HTERT RPE-1 (cell line): ENCODE measurements around the gene KIAA1755.

Experiments used
- in situ Hi-C: fragments of 300-500 bp; cut with MboI; formaldehyde crosslinking; loops from 4 replicates; pipeline ENCODE4 v1.14.3; 2020; ENCODE audit warnings: low sequenced_read_pairs

KIAA1755 gene

GRCh38 chr20:38245753-38246152 is 14.8 kb downstream of the KIAA1755 start:
- in situ Hi-C loops = no loop called here

GRCh38 chr20:38243709-38244020 is 16.9 kb downstream of the KIAA1755 start:
- in situ Hi-C loops = no loop called here

DNA sequence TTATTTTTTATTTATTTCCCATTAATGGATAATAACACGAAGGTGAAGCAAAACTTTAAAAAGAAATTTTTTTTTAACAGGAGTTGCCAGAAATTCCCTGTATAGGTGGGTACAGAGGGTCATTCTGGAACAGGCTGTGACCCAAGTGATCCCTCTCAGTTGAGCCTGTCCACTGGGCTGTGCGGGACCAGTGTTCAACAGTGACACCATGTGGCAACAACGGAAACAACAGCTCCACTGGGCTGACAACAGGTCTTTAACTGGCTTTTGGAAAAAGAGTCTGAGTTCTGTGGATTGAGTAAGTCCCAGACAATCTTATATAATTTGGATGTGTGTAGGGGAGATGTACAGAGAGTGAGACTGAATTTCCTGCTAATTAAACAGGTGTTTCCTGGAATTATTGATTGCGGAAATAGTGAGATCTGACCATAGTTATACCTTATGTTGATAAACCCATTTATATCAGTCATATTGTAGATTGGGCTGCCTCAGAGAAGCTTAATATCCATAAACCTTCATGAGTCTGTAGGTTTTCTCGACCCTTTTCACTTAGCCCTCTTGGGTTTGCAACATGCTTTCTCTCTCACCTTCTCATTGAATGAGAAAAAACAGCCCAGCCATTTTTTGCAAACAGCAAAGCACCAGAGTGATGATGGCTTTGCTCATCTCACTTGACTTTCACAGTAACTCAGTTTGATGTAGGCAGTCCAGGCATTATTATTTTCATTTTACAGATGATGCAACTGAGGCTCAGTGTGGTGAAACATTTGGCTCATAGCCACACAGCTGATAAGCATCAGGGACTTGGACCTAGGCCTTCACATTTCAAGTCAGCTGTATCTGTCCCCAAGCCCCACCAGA is 17.5 kb downstream of the KIAA1755 start:
- in situ Hi-C loops = no loop called here

DNA sequence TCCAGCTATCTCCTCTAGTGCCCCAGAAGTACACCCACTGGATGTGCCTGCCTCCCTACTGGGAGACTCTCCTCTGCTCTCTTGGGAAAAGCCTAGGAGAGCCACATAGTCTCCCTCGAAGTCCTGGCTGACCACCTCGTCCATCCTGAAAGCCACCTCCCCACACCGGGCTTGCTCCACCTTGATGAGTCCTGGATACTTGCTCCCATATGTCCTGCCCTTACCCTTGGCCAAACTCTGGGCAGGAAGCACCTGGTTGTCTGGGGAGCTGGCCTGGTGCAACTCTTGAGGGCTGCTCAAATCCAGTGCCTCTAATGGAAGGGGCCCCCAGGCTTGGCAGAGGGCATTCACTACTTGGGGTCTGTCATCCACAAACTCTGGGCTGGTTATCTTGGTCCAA is 19.3 kb downstream of the KIAA1755 start:
- in situ Hi-C loops = no loop called here

- in situ Hi-C loops = no loop called here
These were observed 21.1 kb downstream of the KIAA1755 start for GRCh38 chr20:38239441-38239840.

- in situ Hi-C loops = no loop called here
These were observed 21.7 kb downstream of the KIAA1755 start for GRCh38 chr20:38238829-38239228.

GRCh38 chr20:38237381-38237780 is 23.2 kb downstream of the KIAA1755 start:
- in situ Hi-C loops = no loop called here

DNA sequence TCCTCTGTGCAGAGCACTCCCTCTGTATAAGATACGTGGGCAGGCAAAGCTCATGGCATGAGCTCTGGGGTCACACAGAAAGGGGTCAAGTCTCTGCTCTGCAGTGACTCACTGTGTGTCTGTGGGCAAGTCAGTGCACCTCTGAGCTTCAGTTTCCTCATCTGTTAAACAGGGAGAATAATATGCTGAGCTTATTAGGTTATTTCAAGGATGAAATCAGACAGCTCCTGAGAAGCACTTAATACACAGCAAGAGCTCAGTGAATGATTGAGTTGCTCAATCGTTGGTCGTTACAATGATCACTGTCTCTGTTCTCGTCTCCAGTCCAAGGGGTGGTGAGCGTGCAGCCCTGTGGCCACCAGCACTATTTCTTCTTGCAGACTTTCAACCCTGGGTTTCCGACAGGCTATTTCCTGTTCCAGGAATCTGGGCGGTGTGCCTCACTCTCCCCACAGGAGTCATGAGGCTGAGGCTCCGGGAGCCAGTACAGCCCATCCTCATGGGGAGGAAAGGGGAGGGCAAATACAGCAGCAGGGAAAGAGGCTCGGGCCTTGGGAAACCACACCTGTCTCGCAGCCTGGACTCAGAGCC is 28.9 kb downstream of the KIAA1755 start:
- in situ Hi-C loops = no loop called here

GRCh38 chr20:38230957-38231526 is 29.5 kb downstream of the KIAA1755 start:
- in situ Hi-C loops = no loop called here

- in situ Hi-C loops = no loop called here
These were observed 30.3 kb downstream of the KIAA1755 start for GRCh38 chr20:38230253-38230551.

- in situ Hi-C loops = no loop called here
These were observed 30.9 kb downstream of the KIAA1755 start for GRCh38 chr20:38229376-38230252.

DNA sequence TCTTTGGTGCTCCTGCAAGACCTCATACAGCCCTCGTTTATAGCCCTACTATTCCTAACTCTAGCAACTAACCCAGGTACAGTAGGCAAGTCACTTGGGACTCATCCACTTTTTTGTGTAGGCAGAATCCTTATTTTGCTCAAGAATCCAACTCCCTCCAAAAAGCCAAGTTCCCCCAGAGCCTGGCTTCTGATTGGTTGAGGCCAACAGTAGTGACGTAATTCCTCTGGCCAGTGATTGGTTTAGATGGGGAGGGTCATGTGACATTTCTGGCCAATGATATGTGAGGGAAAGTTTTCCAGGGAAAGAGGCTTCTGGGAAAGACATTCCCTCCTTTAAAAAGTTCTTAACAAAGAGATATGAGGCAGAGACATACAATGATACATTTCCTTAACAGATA is 32.1 kb downstream of the KIAA1755 start:
- in situ Hi-C loops = no loop called here

GRCh38 chr20:38227420-38228360 is 32.8 kb downstream of the KIAA1755 start:
- in situ Hi-C loops = no loop called here

- in situ Hi-C loops = no loop called here
These were observed 34.0 kb downstream of the KIAA1755 start for GRCh38 chr20:38226553-38226952.

- in situ Hi-C loops = no loop called here
These were observed 34.7 kb downstream of the KIAA1755 start for GRCh38 chr20:38225900-38226263.

- in situ Hi-C loops = no loop called here
These were observed 35.2 kb downstream of the KIAA1755 start for GRCh38 chr20:38225240-38225899.

DNA sequence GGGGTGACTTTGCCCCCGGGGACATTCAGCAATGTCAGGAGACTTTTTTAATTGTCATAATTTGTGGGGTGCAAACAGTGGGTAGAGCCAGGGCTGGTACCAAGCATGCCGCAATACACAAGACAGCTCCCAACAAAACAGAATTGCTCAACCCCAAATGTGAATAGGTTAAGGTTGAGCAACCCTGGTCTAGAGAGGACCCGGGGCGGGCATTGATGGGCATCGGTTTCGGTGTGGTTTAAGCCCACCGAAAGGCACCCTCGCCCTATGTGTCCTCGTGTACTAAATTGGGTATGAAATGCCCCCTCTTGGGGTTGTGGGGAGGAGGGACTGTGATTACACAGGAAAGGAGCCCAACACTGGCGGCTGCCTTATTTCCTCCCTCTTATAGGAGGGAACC is 36.0 kb downstream of the KIAA1755 start:
- in situ Hi-C loops = no loop called here

DNA sequence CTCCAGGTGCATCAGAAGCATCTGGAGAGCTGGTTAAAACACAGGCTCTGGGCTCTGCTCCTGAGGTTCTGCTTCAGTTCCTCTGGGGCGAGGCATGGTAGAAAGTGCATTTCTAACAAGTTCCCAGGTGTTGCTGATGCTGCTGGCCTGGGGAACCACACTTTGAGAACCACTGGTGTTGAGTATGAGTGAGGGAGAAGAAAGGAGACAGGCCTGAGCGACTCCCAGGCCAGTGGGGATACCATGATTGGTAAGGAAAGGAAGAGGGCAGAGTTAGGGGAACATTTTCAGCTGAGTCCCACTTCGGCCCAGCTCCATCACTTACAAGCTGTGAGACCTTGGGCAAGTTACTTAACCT is 36.8 kb downstream of the KIAA1755 start:
- in situ Hi-C loops = no loop called here

DNA sequence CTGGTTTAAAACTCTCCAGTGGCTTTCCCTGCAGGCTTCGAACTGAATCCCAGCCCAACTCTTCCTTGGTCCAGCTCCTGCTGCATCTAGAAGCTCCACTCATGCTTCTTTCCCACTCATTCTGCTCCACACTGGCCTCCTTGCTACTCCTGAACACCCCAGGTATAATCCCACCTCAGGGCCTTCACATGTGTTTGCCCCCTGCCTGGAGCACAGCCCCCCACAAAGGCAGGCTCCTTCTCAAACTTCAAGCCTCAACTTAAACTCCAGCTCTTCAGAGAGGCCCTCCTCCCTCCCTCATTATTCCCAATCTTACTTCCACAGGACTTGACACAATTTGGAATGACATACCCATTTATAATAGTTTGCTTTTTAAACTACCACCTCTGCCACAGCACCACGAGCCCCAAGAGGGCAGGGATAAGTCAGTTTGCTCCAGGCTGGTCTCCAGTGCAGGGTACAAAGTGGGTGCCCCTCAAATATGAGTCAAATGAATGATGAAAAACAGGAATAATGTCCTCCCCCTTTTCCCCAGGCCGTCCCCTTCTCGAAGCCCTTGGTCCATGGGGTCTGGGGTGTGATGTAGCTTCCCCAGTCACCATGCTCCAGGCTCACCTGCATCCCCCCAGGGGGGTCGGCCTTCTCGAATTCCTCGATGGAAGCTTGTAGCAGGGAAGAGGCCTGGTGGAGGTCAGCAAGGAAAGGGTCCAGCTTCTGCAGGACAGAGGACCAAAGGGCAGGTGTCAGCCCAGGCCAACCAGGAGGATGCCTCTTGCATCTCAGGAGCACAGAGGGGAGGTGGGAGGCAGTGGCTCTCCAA is 37.4 kb downstream of the KIAA1755 start:
- in situ Hi-C loops = no loop called here
